ENCODE results near the gene ATP5MC2.
"Not testable (repeated sequence)": the region's sequence is repeated elsewhere in the genome, so short reads cannot be mapped to it uniquely, and the experiment has no call there.

ATP5MC2 gene

GRCh38 chr12:53688134-53688533 lies 12.3 kb upstream of the ATP5MC2 start:
- no peak for DNase-seq

DNA sequence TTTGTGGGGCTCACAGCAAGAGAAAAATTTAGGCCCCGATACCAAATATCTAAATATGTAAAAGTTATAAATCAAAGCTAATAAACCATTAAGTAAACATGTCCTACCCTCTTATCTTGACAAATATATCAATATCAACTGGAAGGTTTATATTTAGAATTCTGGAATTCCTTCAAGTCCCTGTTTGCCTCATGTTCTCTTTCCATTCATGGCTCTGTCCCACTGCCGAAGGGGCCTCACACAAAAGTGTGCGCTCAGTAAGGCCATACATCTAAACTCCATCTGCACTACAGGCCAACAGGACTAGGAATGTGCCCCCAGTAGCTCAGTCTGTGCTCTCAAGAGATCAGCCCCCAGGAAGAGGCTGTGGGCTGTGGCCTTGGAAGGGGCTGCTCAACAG lies 10.6 kb upstream of the ATP5MC2 start:
- DNase-seq = no peak

DNA sequence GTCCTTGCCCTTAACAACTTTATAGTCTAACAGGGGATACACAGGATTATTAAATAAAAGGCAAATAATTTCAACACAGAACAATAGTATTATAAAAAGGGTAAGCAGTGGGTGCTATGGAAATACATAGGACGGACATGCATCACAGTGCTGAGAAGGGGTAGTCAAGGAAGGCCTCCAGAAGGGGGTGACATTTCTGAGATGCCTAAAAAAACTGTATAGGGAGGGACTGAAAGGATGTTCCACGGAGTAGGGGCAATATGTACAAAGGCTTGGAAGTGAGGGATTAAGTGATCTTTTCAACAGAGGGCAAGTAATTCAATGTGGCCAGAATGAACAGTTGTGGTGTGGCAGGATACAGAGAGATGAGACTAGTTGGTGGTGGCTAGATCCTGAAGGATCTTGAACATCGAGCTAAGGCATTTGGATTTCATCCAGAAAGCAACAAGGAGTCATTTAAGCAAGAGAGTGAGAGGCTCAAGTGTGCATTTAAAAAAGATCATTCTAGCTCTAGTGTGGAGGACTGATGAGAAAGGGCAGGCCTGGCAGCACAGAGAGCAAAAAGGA lies 8.9 kb upstream of the ATP5MC2 start:
- no peak for DNase-seq

DNA sequence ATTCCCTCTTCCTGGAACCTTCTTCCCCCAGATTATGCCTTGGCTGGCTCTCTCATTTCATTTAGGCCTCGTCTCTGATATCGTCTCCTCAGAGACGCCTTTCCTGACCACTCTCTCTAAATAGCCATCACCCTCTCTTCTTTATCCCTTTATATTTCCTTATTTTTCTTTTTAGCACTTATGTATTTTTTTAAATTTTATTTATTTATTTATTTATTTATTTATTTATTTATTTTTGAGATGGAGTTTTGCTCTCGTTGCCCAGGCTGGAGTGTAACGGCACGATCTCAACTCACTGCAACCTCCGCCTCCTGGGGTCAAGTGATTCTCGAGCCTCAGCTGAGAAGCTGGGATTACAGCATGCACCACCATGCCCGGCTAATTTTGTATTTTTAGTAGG lies 8.1 kb upstream of the ATP5MC2 start:
- DNase-seq = no peak

DNA sequence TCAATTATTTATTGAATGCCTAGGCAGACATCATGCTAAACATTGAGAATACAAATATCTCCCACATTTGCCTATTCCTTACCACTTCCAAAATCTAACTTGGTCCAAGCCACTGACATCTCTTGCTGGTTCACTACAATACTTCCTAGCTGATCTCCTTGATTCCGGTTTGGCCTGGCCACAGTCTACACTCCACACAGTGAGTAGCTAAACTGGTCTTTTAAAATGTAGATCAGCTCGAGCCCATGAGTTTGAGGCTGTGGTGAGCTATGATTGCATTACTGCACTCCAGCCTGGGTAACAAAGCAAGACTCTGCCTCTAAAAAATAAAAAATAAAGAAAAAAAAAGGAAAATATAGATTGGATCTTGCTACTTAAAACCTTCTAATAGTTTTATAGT lies 7.6 kb upstream of the ATP5MC2 start:
- DNase-seq = no peak

- DNase-seq = not testable (repeated sequence)
These were observed 4.2 kb upstream of the ATP5MC2 start for GRCh38 chr12:53680061-53680460.

GRCh38 chr12:53677800-53678148 lies 1.9 kb upstream of the ATP5MC2 start:
- DNase-seq = no peak

- no peak for DNase-seq
These were observed 1.3 kb upstream of the ATP5MC2 start for GRCh38 chr12:53677016-53677799.

GRCh38 chr12:53676656-53677015 lies 753 bp upstream of the ATP5MC2 start:
- DNase-seq = no peak

DNA sequence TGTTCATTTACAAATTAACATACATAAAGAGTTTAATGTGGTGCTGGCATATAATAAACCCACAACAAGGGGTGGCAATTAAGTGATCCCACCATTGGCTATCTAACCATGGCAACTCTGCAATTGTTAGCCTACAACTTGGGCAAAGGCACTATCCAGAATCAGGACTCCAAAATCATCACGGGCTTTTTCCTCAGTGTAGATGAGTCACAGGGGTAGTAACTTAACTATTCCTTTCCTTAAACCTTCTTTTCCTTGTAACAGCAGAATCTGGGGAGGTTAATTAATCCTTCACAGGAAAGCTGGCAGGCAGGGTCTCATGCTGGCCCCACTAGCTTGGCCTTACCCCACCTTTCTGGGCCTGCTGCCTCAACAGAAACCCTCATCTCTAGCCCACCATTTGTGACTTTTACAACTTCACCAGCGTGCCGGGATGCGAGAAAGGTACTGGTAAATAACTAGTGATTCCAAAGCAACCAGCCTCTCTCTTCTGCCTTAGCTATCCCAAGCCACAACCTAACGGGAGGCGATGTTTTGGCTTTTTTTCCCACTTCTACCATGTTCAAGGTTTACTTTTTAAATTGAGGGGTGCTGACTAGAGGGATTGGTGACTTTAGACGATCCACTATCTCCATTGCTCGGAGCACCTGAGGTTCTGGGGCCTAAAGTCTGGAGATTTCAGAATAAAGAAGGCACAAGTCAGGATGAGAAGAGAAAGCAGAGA lies 744 bp downstream of the ATP5MC2 start:
- DNase-seq = no peak

GRCh38 chr12:53670971-53671370 lies 4.9 kb downstream of the ATP5MC2 start:
- no peak for DNase-seq

DNA sequence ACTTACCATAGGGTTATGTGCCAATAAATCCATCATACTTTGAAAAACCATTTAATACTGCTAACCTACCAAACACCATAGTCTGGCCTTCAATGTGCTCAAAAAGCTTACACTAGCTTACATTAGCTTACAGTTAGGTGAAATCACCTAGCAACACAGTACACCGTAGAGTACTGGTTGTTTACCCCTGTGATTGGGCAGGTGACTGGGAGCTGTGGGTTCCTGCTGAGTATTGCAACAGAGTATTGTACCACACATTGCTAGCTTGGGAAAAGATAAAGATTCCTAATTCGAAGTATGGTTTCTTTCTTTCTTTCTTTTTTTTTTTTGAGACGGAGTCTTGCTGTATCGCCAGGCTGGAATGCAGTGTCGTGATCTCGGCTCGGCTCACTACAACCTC lies 5.6 kb downstream of the ATP5MC2 start:
- DNase-seq = no peak

DNA sequence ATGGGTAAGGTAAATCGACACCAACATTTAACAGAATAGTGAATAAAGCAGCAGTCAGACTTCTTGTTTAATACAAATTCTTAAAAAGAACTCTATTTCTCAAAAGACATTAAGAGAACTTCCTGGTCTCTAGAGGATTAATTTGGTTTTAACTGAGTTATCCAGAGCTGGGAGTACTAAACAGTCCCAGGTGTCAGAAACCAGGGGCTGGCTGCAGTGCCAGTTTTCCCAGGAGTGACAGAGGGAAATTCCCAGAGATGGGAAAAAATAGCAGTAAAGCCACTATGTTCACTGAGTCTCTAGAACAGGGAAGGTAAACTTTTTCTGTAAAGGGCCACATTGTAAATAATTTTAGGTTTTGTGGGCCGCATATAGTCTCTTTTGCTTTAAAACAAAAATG lies 8.8 kb downstream of the ATP5MC2 start:
- no peak for DNase-seq

GRCh38 chr12:53664936-53665335 lies 10.9 kb downstream of the ATP5MC2 start:
- no peak for DNase-seq

GRCh38 chr12:53664191-53664590 lies 11.7 kb downstream of the ATP5MC2 start:
- DNase-seq = no peak

DNA sequence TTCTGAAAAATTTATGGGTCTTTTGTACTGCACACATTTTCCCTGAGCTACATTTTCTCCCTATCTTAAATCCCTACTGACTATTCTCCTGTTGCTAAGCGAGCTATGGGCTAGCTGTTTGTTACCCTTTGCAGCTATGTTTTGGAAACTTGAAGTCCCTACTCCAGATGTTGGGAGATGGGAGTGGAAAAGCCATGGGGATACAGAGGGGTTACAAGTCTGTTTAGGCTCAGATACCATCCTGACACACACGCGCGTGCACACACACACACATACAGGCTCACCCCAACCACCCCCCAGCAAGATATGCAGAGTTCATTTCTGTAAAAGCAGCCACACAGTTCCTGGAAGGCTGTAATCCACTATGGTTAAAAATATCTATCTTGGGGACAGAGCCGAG lies 15.8 kb downstream of the ATP5MC2 start:
- DNase-seq = no peak

DNA sequence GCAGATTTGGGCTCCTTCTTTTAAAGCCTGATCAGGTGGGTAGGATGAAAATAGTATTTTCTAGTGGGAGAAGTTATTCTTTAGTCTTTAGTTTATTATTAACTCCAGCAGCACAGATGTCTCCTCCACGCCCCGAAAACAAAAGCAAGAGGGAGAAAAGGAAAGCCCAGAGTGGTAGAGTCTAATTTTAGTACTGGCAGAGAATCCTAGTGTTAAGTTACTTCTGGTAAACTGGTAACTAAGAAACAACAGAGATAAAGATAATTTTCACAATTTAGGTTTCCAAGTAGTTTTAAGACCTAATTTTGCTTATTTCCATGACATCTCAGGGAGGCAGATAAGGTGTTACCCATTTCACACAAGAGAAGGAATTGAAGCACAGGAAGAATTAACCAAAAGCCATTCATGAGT lies 16.3 kb downstream of the ATP5MC2 start:
- no peak for DNase-seq

DNA sequence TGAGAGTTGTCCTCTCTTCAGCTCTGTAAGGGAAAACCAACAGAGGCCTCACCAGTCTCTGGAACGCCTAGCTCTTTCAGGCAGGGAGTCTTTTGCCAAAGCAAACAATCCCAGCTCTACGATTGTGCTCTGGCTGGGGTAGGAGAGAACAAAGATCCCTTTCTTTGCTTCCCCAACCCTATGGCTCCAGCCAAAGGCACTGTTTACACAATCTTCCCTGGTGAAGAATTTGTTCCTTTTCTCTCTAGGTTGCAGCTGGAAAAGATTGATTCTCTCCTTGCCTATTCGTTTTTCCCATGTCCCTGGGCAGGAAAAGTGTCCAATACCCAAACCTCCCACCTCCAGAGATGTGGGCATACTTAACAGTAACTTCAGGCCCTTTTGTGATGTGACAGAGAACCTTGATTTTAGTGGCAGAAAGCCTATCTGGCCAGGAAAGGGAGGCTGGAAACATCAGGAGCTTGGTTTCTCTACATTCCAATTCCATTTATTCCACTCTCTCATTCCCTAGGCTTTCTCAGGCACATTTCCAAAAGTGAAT lies 16.8 kb downstream of the ATP5MC2 start:
- DNase-seq = peak; percentile 88

DNA sequence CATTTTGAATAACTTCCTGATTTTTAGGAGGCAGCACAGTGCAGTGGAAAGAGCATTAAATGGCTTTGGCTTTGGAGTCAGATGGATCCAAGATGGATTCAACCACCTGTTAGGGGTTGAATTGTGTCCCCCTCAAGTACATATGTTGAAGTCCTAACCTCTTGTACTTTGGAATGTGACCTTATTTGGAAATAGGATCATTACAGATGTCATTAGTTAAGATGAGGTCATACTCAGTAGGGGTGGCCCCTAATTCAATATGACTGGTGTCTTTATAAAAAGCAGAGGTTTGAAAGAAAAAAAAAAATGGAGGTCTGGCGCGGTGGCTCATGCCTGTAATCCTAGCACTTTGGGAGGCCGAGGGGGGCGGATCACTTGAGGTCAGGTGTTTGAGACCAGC lies 18.8 kb downstream of the ATP5MC2 start:
- no peak for DNase-seq

DNA sequence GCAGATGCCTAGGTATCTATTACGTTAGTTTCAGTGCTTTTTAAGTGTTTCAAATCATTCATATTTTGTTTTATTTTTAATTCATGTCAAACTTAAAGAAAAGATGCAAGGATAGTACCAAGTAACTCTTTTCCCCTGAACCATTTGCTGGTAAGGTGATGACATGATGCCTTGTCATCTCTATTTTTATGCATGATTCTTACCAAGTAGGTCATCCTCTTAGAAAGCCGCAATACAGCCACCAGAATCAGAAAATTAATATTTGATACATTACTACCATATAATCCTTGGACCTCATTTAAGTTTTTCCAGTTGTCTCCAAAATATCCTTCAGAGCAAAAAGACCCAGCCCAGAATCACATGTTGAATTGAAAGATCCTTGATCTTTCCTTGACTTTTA lies 22.3 kb downstream of the ATP5MC2 start:
- no peak for DNase-seq

DNA sequence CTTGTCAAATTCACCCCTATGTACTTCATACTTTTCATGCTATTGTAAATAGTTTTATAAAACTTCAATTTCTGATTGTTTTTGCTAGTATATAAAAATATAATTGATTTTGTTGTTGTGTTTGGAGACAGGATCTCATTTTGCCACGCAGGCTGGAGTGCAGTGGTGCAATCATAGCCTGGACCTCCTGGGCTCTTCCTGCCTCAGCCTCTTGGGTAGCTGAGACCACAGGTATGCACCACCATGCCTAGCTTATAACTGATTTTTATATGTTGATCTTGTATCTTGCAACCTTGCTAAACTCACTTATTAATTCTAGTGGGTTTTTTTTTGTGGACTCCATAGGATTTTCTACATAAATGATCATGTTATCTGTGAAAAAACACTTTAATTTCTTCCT lies 23.5 kb downstream of the ATP5MC2 start:
- DNase-seq = no peak

- no peak for DNase-seq
These were observed 24.1 kb downstream of the ATP5MC2 start for GRCh38 chr12:53651737-53652136.

- not testable (repeated sequence) for DNase-seq
These were observed 29.6 kb downstream of the ATP5MC2 start for GRCh38 chr12:53646300-53646699.

GRCh38 chr12:53645165-53645564 lies 30.7 kb downstream of the ATP5MC2 start:
- DNase-seq = no peak
